Mesangial cell (primary cell): ENCODE results near the gene RAD18. TPM values are rescaled to one million over a fixed set of nuclear protein-coding genes. Genes with fewer than 3 reads are reported as not detected.

Experiments used
- total RNA-seq: library from RNA; depleted of rRNA; stranded (reverse); fragments of >200 nt; gene quantifications from 2 replicates; pipeline ENCODE4 v1.2.3, GENCODE V29; 2015

Gene RAD18
- total RNA-seq: 4.8 and 17.9 TPM in 2 replicates

GRCh38 chr3:8963137-8963853, at the start of gene RAD18:
Gene RAD18, minus strand, starts transcription at chr3:8963472. Its CDS starts 87 bp downstream, at chr3:8963385.

Other genes starting within 250 kb of the RAD18 start
- not detected in 2 replicates for gene CAV3, start 229.7 kb downstream of the RAD18 start, total RNA-seq
- 5.7 and 29.3 TPM in 2 replicates for gene OXTR, start 193.9 kb downstream of the RAD18 start, total RNA-seq